HG03342 (cell line): Measurements from ENCODE around the gene BRME1.
"Not testable (repeated sequence)": the region's sequence is repeated elsewhere in the genome, so short reads cannot be mapped to it uniquely, and the experiment has no call there.

Experiments used
- ATAC-seq: cut with Tn5 transposase; IDR thresholded peaks from one replicate; pipeline ENCODE4 v1.9.1; 2021; ENCODE audit warnings: mild to moderate bottlenecking, moderate library complexity; ENCODE audit not compliant: unreplicated experiment

Gene BRME1

GRCh38 chr19:13868663-13869062 lies 37.3 kb downstream of the BRME1 start:
- ATAC-seq, result no peak

- ATAC-seq, result no peak
These were observed 39.4 kb downstream of the BRME1 start for GRCh38 chr19:13866463-13867046.

GRCh38 chr19:13865571-13866462 lies 40.1 kb downstream of the BRME1 start:
- no peak for ATAC-seq

GRCh38 chr19:13864667-13865570 lies 41.0 kb downstream of the BRME1 start:
- ATAC-seq, result no peak

DNA sequence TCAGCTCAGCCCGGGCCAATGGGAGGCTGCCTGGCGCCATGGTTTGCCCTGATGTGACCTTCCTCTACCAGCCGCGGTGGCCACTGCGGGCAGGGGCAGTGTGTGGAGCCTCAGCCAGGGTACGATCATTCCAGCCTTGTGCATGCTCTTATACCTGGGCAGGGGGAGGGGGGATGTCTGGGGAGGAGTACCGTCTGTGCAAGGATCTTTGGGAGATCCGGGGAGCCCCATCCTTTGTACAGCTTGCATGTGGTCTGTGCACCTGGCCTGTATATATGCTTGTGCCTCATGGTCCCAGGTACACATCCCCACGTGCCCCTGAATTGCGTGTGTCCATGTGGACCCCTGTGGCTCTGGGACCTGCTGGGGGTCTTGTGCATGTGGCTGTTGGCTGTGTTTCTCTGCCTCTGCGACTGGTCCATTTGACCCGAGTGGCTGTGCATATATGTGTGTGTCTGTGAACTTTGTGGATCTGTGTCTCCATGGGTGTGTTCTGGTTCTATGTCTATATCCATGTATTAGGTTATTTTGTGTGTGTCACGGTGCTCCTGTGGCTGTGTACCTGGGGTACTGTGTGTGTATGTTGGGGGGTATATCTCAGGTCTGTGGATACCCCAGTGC lies 41.8 kb downstream of the BRME1 start:
- no peak for ATAC-seq

- peak; percentile 62 for ATAC-seq
These were observed 44.0 kb downstream of the BRME1 start for GRCh38 chr19:13861714-13862531.

- ATAC-seq, result peak; percentile 19
These were observed 44.6 kb downstream of the BRME1 start for GRCh38 chr19:13861392-13861713.

GRCh38 chr19:13860679-13861391 lies 45.1 kb downstream of the BRME1 start:
- ATAC-seq, result no peak

DNA sequence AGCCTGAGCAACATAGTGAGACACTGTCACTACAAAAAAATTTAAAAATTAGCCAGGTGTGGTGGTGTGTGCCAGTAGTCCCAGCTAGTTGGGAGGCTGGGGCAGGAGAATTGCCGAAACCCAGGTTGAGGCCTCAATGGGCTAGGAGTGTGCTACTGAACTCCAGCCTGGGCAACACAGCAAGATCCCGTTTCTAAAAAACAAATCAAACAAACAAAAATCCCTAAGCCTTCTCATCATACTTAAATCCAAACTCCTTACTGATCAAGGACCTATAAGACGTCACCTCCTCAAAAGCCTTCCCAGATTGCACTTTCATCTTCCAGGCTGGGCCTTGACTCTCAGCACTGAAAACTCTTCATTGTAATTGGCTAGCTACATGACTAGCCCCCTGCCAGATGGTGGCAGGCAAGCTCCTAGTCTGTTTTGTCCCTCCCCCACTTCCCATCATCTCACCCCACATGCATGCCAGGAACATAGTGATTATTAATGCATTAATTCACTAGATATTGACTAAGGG lies 46.5 kb downstream of the BRME1 start:
- no peak for ATAC-seq

GRCh38 chr19:13856497-13856896 lies 49.4 kb downstream of the BRME1 start:
- no peak for ATAC-seq

GRCh38 chr19:13852171-13852707 lies 53.7 kb downstream of the BRME1 start:
- ATAC-seq, result not testable (repeated sequence)

- not testable (repeated sequence) for ATAC-seq
These were observed 54.2 kb downstream of the BRME1 start for GRCh38 chr19:13851734-13852114.

- no peak for ATAC-seq
These were observed 54.8 kb downstream of the BRME1 start for GRCh38 chr19:13850910-13851733.

GRCh38 chr19:13849991-13850909 lies 55.7 kb downstream of the BRME1 start:
- ATAC-seq, result no peak

- ATAC-seq, result no peak
These were observed 56.9 kb downstream of the BRME1 start for GRCh38 chr19:13848798-13849676.

DNA sequence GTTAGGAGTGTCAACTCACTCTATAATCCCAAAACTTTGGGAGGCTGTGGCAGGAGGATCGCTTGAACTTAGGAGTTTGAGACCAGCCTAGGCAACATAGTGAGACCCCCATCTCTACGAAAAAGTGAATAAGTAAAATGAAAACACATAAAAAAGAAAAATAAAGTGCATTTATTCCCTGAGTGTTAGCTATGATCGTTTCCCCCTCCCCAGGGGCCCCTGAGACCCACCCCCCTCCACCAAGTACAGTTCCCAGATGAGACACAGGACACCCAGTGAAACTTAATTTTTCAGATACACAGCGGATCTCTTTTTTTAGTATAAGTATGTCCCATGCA lies 57.6 kb downstream of the BRME1 start:
- no peak for ATAC-seq
